ENCODE data around the gene ACTR1A. TPM values are rescaled to one million over a fixed set of nuclear protein-coding genes. Genes with fewer than 3 reads are reported as not detected.

Gene ACTR1A
- total and polyA plus RNA-seq, 12 donors = 90.1 to 138 (median 110) TPM

- intact Hi-C loops (cut with DNase I) = loop anchor here in 2 of 10 donors (2.0 to 5.0 kb wide), 2 partner anchors 70 kb away; partner anchors contain the start of genes ACTR1A (in 2 of the 2) and SUFU (in 2 of the 2)
- Histone ChIP-seq H3K4me1 (peaks cover 4 to 52% (median 12%) of the 10 kb centered on the region in 9 donors), H3K9me3 (no peaks in the 10 kb centered on the region), H3K36me3 (peaks cover 0 to 3% (median 0%) of the 10 kb centered on the region in 9 donors), H3K4me3 (peak within 1 kb of the TSS; percentile 82 to 99 (median 94)), H3K27me3 (peaks cover 0 to 15% (median 5%) of the 10 kb centered on the region in 7 donors), H3K27ac (peak within 1 kb of the TSS; percentile 60 to 94 (median 90))
- DNase-seq (peak; percentile 97 to 98), ATAC-seq (peak; percentile 96 to 98 (median 98))
- 0 to 1% methylated on average over 52 of the region's 52 CpGs for WGBS, 2 donors
- TF ChIP-seq CTCF (IDR thresholded peaks at IDR 0.05) = no peak
Observed at GRCh38 chr10:102432162-102432950, 70.2 kb downstream of the ACTR1A start, which contains the start of gene CUEDC2. CUEDC2 (minus strand) TSS chr10:102432574; CDS start chr10:102425188, 7,386 bp downstream.

GRCh38 chr10:102431452-102432124 is 70.9 kb downstream of the ACTR1A start:
- WGBS, 2 donors = 17 to 19% methylated on average over 4 of the region's 4 CpGs
- H3K36me3 ChIP-seq = peaks cover 0 to 3% (median 0%) of the 10 kb centered on the region in 9 donors
- intact Hi-C loops (cut with DNase I) = loop anchor here in 2 of 10 donors (2.0 to 5.0 kb wide), 2 partner anchors 71 kb away; partner anchors contain the start of genes ACTR1A (in 2 of the 2) and SUFU (in 2 of the 2)
- DNase-seq (no peak), ATAC-seq (peak in 6 of 8 donors; percentile 3 to 48 (median 8))
- H3K27me3 ChIP-seq = peaks cover 0 to 13% (median 5%) of the 10 kb centered on the region in 7 donors
- no peak for TF ChIP-seq CTCF (IDR thresholded peaks at IDR 0.05)
- peaks cover 4 to 46% (median 12%) of the 10 kb centered on the region in 9 donors for H3K4me1 ChIP-seq
- peak overlapping the region; percentile 82 to 99 (median 94) for H3K4me3 ChIP-seq
- H3K9me3 ChIP-seq = no peaks in the 10 kb centered on the region
- peak overlapping the region; percentile 60 to 94 (median 90) for H3K27ac ChIP-seq

GRCh38 chr10:102429468-102429867 is 73.0 kb downstream of the ACTR1A start:
- peaks cover 4 to 26% (median 12%) of the 10 kb centered on the region in 9 donors for H3K4me1 ChIP-seq
- no peak overlapping the region for H3K4me3 ChIP-seq
- TF ChIP-seq CTCF (IDR thresholded peaks at IDR 0.05) = no peak
- H3K9me3 ChIP-seq = no peaks in the 10 kb centered on the region
- DNase-seq (no peak), ATAC-seq (no peak)
- intact Hi-C loops (cut with DNase I) = loop anchor here in 1 of 10 donors (10.0 kb wide), 1 partner anchor 45 kb away; no protein-coding TSS in a partner anchor
- WGBS, 2 donors = 80 to 83% methylated on average over 8 of the region's 8 CpGs
- H3K27ac ChIP-seq = no peak overlapping the region
- peaks cover 0 to 8% (median 2%) of the 10 kb centered on the region in 7 donors for H3K27me3 ChIP-seq
- peaks cover 0 to 10% (median 0%) of the 10 kb centered on the region in 9 donors for H3K36me3 ChIP-seq

Small RNA genes lying within 50 kb of the gene (microRNA-seq; reads per million reads assigned to microRNA genes)
- 171 to 985 reads per million in 2 donors for gene MIR146B

Other genes starting within 250 kb of the ACTR1A start
- gene NFKB2, start 107.0 kb downstream of the ACTR1A start, total RNA-seq = 10 to 100 TPM in 9 of 10 donors, 1 to 10 TPM in 1; 9.9 to 40.0 (median 15.7) TPM
- gene NFKB2, start 107.0 kb downstream of the ACTR1A start, polyA plus RNA-seq = 10 to 100 TPM; 19.7 to 19.8 TPM
- 1 to 10 TPM in 4 of 10 donors, under 1 TPM in 5, not detected in 1; 0.19 to 1.5 (median 0.61) TPM for gene PSD, start 83.9 kb downstream of the ACTR1A start, total RNA-seq
- gene PSD, start 83.9 kb downstream of the ACTR1A start, polyA plus RNA-seq = under 1 TPM; 0.37 to 0.42 TPM
- gene FBXL15, start 81.9 kb downstream of the ACTR1A start, total RNA-seq = 10 to 100 TPM in 5 of 10 donors, 1 to 10 TPM in 5; 6.7 to 10.5 (median 9.9) TPM
- gene FBXL15, start 81.9 kb downstream of the ACTR1A start, polyA plus RNA-seq = 10 to 100 TPM; 10.4 to 19.2 TPM
- 10 to 100 TPM; 65.7 to 84.3 (median 79.1) TPM for gene CUEDC2, start 70.1 kb downstream of the ACTR1A start, total RNA-seq
- 10 to 100 TPM; 60.0 to 81.7 TPM for gene CUEDC2, start 70.1 kb downstream of the ACTR1A start, polyA plus RNA-seq
- not detected for gene C10orf95, start 51.2 kb downstream of the ACTR1A start, total RNA-seq
- not detected for gene C10orf95, start 51.2 kb downstream of the ACTR1A start, polyA plus RNA-seq
- gene SUFU, start 1.3 kb upstream of the ACTR1A start, total RNA-seq = 10 to 100 TPM in 1 of 10 donors, 1 to 10 TPM in 9; 5.7 to 10.1 (median 7.5) TPM
- gene SUFU, start 1.3 kb upstream of the ACTR1A start, polyA plus RNA-seq = 1 to 10 TPM; 3.3 to 4.9 TPM
- gene TRIM8, start 141.8 kb upstream of the ACTR1A start, total RNA-seq = 100 to 1,000 TPM in 4 of 10 donors, 10 to 100 TPM in 6; 82.6 to 147 (median 90.4) TPM
- 10 to 100 TPM; 27.9 to 67.0 TPM for gene TRIM8, start 141.8 kb upstream of the ACTR1A start, polyA plus RNA-seq
- gene ARL3, start 211.7 kb upstream of the ACTR1A start, total RNA-seq = 10 to 100 TPM; 10.9 to 17.8 (median 13.6) TPM
- 10 to 100 TPM in 1 of 2 donors, 1 to 10 TPM in 1; 5.0 to 15.8 TPM for gene ARL3, start 211.7 kb upstream of the ACTR1A start, polyA plus RNA-seq
- 1 to 10 TPM in 9 of 10 donors, under 1 TPM in 1; 0.89 to 4.5 (median 2.3) TPM for gene SFXN2, start 211.9 kb upstream of the ACTR1A start, total RNA-seq
- gene SFXN2, start 211.9 kb upstream of the ACTR1A start, polyA plus RNA-seq = 1 to 10 TPM; 2.5 to 4.3 TPM
- 10 to 100 TPM; 17.3 to 33.3 (median 21.0) TPM for gene WBP1L, start 241.2 kb upstream of the ACTR1A start, total RNA-seq
- 10 to 100 TPM; 14.3 to 17.5 TPM for gene WBP1L, start 241.2 kb upstream of the ACTR1A start, polyA plus RNA-seq